Epidermal melanocyte (primary cell): ENCODE measurements around the gene MID1IP1.

Experiments
- DNase-seq: peaks from one replicate; pipeline ENCODE4 v3.0.0; 2011; ENCODE audit warnings: low spot score; ENCODE audit not compliant: insufficient read length

Gene MID1IP1

GRCh38 chrX:38811515-38812243 is 10.4 kb downstream of the MID1IP1 start:
- DNase-seq = no peak

- no peak for DNase-seq
Measured at GRCh38 chrX:38816155-38816554, 14.9 kb downstream of the MID1IP1 start.

- peak; percentile 27 for DNase-seq
Measured at GRCh38 chrX:38817004-38817703, 15.9 kb downstream of the MID1IP1 start.

- DNase-seq = no peak
Measured at GRCh38 chrX:38819163-38819562, 17.9 kb downstream of the MID1IP1 start.

- no peak for DNase-seq
Measured at GRCh38 chrX:38819709-38820108, 18.4 kb downstream of the MID1IP1 start.

GRCh38 chrX:38820751-38821150 is 19.5 kb downstream of the MID1IP1 start:
- DNase-seq = no peak

- no peak for DNase-seq
Measured at GRCh38 chrX:38824176-38824575, 22.9 kb downstream of the MID1IP1 start.

GRCh38 chrX:38831949-38832348 is 30.7 kb downstream of the MID1IP1 start:
- no peak for DNase-seq

- no peak for DNase-seq
Measured at GRCh38 chrX:38837389-38837788, 36.1 kb downstream of the MID1IP1 start.

- DNase-seq = no peak
Measured at GRCh38 chrX:38839277-38839676, 38.0 kb downstream of the MID1IP1 start.

GRCh38 chrX:38839944-38840343 is 38.7 kb downstream of the MID1IP1 start:
- no peak for DNase-seq

- DNase-seq = no peak
Measured at GRCh38 chrX:38841750-38842149, 40.5 kb downstream of the MID1IP1 start.

GRCh38 chrX:38845426-38845825 is 44.2 kb downstream of the MID1IP1 start:
- no peak for DNase-seq

GRCh38 chrX:38847206-38847902 is 46.1 kb downstream of the MID1IP1 start:
- no peak for DNase-seq

- no peak for DNase-seq
Measured at GRCh38 chrX:38847903-38848230, 46.6 kb downstream of the MID1IP1 start.

- DNase-seq = no peak
Measured at GRCh38 chrX:38848671-38849455, 47.6 kb downstream of the MID1IP1 start.

- no peak for DNase-seq
Measured at GRCh38 chrX:38850807-38851544, 49.7 kb downstream of the MID1IP1 start.

- no peak for DNase-seq
Measured at GRCh38 chrX:38854305-38854704, 53.0 kb downstream of the MID1IP1 start.
